HUES6 (cell line): ENCODE data around the gene ATP6V0D1.

ENCODE experiments used
- H3K27ac ChIP-seq: 2 replicates; pipeline ENCODE4 v1.7.0; 2013; ENCODE audit warnings: low read depth, mild to moderate bottlenecking, low read length, inconsistent platforms
- H3K27me3 ChIP-seq: 2 replicates; pipeline ENCODE4 v1.6.1; 2013; ENCODE audit warnings: low read length; ENCODE audit not compliant: control insufficient read depth, insufficient read depth
- H3K36me3 ChIP-seq: 2 replicates; pipeline ENCODE4 v1.6.1; 2013; ENCODE audit warnings: low read length; ENCODE audit not compliant: control insufficient read depth, insufficient read depth
- H3K4me1 ChIP-seq: 2 replicates; pipeline ENCODE4 v1.6.1; 2013; ENCODE audit warnings: low read length; ENCODE audit not compliant: control insufficient read depth, insufficient read depth
- H3K4me3 ChIP-seq: 2 replicates; pipeline ENCODE4 v1.5.1; 2013; ENCODE audit warnings: low read depth, low read length
- H3K9ac ChIP-seq: one replicate; pipeline ENCODE4 v1.6.1; 2013; ENCODE audit warnings: mild to moderate bottlenecking, low read length
- H3K9me3 ChIP-seq: 2 replicates; pipeline ENCODE4 v1.6.1; 2013; ENCODE audit warnings: low read depth, low read length; ENCODE audit not compliant: control insufficient read depth, insufficient read depth

Gene ATP6V0D1

DNA sequence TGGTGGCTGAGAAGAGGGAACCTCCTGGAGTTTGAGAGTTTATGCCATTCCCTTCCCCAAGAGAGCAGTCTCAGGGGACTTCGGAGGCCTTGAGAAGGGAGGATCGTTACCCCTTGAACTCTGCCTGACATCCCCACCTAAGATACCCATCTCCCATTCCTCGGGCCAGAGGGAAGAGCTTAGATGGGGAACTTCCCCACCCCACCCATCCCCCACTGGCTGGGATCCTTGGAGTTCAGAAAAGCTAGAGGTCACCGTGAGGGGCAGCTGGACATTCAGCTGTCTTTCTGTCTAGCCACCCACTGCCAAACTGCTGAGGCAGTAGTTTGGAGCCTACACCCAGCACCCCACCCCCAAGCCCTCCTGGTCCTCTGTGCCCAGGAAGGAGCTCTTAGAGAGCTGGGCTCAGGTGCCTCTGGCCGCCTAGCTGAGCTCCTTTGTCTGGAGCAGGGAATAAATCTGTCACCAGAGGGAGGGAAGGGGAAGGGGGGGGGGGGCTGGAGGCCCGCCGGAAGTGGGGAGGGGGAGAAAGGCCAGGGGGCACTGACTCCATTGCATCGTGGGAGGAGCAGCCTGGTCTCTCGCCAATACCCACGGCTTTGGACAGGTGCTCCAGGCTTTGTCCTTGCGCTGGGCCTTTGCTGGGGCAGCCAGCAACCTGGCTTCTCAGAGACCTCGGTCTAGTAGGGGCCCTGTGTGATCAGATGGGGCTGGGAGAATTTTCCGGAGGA is 49.0 kb downstream of the ATP6V0D1 start:
- no peaks in the 10 kb centered on the region for H3K9me3 ChIP-seq
- peak overlapping the region; percentile 71 for H3K4me3 ChIP-seq
- H3K4me1 ChIP-seq, result peaks cover 43% of the 10 kb centered on the region
- 0 out of 2 replicates have a peak overlapping the region, but pooled peaks have one; percentile 39 for H3K27ac ChIP-seq
- peaks cover 32% of the 10 kb centered on the region for H3K27me3 ChIP-seq
- peak overlapping the region; percentile 56 for H3K9ac ChIP-seq
- H3K36me3 ChIP-seq, result peaks cover 10% of the 10 kb centered on the region; the same call in 1 of the 2 replicates

DNA sequence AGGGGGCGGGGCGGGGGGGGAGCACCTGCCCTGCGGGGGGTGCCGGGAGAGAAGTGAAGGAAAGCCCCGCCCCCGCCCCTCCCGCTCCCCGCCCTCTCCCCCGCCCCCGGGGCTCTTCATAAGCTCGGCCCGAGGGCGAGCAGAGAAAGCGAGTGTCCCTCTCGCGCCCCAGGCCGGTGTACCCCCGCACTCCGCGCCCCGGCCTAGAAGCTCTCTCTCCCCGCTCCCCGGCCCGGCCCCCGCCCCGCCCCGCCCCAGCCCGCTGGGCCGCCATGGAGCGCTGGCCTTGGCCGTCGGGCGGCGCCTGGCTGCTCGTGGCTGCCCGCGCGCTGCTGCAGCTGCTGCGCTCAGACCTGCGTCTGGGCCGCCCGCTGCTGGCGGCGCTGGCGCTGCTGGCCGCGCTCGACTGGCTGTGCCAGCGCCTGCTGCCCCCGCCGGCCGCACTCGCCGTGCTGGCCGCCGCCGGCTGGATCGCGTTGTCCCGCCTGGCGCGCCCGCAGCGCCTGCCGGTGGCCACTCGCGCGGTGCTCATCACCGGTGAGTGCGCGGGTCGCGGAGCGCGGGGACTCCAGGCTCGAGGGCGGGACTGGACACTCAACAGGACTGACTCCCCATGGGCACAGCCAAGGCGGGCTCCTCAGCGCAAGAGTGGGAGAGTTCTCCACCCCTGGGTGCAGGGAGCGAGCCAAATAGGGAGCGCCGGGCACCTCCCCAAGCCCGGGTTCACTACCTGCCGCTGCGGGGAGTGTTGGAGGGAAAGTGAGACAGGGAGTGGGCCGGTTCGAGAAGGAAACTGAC is 49.8 kb downstream of the ATP6V0D1 start, which contains the start of gene HSD11B2:
Gene HSD11B2 (plus strand): TSS at position 145 of the 798 bp plus-strand sequence. CDS start 128 bp downstream, at position 273.
- Histone ChIP-seq H3K9ac (peak within 1 kb of the TSS; percentile 47), H3K27me3 (peaks cover 32% of the 10 kb centered on the region), H3K4me3 (peak within 1 kb of the TSS; percentile 71), H3K9me3 (no peaks in the 10 kb centered on the region), H3K4me1 (peaks cover 43% of the 10 kb centered on the region), H3K27ac (no peak within 1 kb of the TSS), H3K36me3 (peaks cover 4% of the 10 kb centered on the region; the same call in 1 of the 2 replicates)

DNA sequence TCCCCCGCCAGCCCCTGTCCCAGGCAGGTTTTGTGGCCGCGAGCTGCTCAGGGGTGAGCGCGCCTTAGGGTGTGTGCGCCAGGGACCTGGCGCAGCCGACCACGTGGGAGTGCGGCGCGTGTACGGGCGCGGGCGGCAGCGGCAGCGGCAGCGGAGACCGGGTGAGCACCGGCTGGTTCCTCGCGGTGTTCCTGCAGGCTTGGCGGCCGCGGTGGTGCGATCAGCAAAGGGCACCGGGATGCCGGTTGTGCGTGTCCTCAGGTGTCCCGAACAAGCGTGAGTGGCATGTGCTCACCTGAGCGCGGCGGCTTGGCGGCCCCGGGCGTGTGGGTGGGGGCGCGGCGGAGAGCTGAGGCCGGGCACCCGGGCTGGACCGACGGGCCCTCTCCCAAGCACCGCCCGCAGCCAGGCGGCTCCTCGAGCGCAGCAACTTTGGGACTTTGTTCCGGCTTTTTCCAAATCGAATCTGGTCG is 50.4 kb downstream of the ATP6V0D1 start:
- Histone ChIP-seq H3K4me3 (peak overlapping the region; percentile 64), H3K36me3 (peaks cover 1% of the 10 kb centered on the region; the same call in 1 of the 2 replicates), H3K9me3 (no peaks in the 10 kb centered on the region), H3K4me1 (peaks cover 48% of the 10 kb centered on the region), H3K27ac (no peak overlapping the region), H3K9ac (peak overlapping the region; percentile 28), H3K27me3 (peaks cover 32% of the 10 kb centered on the region)

DNA sequence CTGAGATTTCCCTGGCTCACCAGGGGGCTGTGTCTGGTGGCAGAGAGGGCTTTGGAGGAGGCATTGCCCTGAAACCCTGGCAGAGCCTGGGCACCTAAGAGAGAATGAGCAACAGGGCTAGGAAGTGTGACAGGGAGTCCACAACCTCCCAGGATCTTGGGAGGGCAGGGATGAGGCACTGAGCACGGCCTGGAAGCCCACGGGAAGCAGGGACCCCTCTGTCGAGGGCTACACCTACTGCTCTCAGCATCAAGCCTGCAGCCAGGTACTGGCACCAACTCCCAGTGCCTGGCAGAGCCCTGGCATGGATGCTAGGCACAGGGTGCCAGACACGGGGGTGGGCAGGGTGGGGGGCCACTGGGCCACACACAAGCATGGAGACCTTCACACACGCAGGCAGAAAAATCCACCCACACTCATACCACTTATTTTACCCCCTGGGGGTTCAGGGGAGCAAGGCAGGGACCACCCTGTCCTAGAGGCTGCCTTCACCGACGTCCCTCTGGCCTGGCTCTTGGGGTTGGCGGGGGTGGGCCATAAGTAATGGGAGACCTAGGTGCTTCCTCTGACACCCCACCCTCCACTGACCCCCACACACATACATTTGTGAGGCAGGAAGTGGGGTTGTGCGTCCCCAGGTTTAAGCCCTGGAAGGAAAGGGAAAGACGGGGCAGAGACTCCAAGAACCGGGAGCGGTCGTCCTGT is 51.0 kb downstream of the ATP6V0D1 start:
- Histone ChIP-seq H3K9me3 (no peaks in the 10 kb centered on the region), H3K27ac (no peak overlapping the region), H3K36me3 (no peaks in the 10 kb centered on the region), H3K4me1 (peaks cover 53% of the 10 kb centered on the region), H3K9ac (peak overlapping the region; percentile 28), H3K27me3 (peaks cover 32% of the 10 kb centered on the region), H3K4me3 (peak overlapping the region; percentile 64)

DNA sequence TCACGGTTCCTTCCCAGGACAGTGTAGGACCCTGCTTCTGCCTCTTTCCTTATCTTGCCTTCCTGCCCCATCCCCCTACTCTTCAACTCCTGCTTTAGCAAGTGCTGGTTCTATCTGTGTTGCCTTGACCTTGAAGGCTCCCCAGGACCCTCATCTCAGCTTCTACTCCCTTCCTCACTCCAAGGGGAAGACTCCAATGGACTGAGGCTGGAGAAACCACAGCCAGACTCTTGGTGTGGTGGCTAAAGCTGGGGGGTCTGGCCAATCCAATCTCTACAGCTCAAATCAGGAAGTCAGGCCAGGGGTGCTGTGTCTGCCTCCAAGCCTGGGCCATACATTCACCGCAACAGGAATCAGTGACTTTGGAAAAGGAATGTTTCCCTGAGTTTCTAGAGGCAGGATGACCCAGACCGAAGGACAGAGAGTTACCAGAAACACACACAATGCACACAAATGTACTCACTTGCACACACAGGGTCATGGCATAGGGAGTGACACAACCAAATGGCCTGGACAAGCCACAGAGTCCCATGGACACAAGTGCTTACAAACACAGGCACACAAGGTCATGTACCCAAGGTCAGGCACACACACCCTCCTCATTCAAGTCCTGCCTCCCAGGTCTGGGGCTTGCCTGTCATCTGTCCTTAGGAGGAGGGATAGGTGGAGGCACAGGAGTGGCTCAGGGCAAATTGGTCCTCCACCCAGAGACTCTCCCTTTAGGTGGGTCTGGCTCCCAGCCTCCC is 51.7 kb downstream of the ATP6V0D1 start:
- H3K36me3 ChIP-seq, result no peaks in the 10 kb centered on the region
- peaks cover 59% of the 10 kb centered on the region for H3K4me1 ChIP-seq
- no peak overlapping the region for H3K9ac ChIP-seq
- H3K27me3 ChIP-seq, result peaks cover 32% of the 10 kb centered on the region
- no peak overlapping the region for H3K4me3 ChIP-seq
- no peaks in the 10 kb centered on the region for H3K9me3 ChIP-seq
- no peak overlapping the region for H3K27ac ChIP-seq

DNA sequence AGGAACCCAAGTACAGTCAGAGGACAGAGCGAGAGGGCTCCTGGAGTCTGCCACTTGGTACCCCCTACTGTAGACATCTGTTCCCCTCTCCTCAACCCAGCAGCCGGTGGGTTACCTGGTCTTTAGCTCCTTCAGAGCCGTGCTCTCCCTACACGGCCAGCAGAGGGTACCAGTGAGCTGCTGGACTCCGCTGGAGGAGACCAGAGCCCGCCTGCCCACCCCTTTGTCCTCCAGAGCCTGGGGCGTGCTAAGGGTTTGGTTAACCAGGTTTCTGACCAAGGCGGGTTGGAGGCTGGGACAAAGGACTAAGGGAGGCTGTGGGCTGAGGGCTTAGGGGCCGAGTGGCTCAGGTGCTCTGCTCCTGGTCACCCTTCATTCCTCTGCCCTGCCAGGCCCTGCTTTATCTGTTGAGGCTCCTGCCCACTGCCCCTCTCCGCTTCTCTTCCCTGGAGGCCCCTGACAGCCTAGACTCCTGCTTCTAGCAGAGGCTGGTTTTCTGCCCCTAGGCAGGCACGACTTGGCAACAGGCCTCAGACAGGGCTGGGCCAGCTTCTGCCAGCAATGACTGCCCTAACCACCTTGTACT is 52.7 kb downstream of the ATP6V0D1 start:
- peaks cover 32% of the 10 kb centered on the region for H3K27me3 ChIP-seq
- H3K9me3 ChIP-seq, result no peaks in the 10 kb centered on the region
- H3K36me3 ChIP-seq, result no peaks in the 10 kb centered on the region
- H3K4me3 ChIP-seq, result no peak overlapping the region
- peaks cover 65% of the 10 kb centered on the region for H3K4me1 ChIP-seq
- H3K27ac ChIP-seq, result no peak overlapping the region
- H3K9ac ChIP-seq, result no peak overlapping the region

DNA sequence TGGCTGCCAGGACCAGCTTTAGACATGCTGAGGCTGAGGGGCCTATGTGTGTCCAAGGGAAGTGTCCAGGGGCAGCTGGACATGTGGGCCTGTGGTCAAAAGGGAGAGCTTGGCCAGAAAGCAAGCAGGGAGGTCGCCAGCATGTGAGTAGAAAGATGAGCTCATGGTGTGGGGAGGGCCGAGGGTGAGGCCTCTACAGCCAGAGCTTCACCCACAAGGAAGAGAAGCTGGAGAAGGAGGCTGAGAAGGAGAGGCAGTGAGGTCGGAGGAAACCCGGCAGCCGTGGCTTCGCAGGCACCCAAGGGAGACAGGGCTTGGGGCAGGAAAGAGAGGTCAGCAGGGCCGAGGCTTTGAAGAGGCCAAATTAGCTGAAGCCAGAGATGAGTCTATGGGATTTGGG is 54.0 kb downstream of the ATP6V0D1 start:
- Histone ChIP-seq H3K36me3 (no peaks in the 10 kb centered on the region), H3K27ac (no peak overlapping the region), H3K9ac (no peak overlapping the region), H3K4me1 (peaks cover 62% of the 10 kb centered on the region), H3K27me3 (peaks cover 32% of the 10 kb centered on the region), H3K9me3 (no peaks in the 10 kb centered on the region), H3K4me3 (no peak overlapping the region)

DNA sequence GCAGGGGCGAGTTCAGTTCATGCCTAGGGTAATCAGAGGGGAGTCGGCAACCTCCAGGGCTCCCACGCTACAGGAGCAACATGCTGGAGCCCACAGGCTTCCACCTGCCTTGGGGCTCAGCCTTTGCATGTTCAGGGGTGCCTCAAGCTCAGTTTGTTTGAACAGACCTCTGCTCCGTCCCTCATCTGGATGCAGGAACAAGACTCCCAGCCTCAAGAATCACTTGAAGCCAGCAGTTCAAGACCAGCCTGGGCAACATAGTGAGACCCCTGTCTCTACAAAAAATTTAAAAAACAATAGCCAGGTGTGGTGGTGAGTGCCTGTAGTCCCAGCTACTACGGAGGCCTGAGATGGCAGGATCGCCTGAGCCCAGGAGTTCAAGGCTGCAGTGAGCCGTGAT is 54.9 kb downstream of the ATP6V0D1 start:
- Histone ChIP-seq H3K27ac (no peak overlapping the region), H3K9me3 (no peaks in the 10 kb centered on the region), H3K27me3 (peaks cover 25% of the 10 kb centered on the region), H3K4me3 (no peak overlapping the region), H3K36me3 (no peaks in the 10 kb centered on the region), H3K9ac (no peak overlapping the region), H3K4me1 (peaks cover 64% of the 10 kb centered on the region)

DNA sequence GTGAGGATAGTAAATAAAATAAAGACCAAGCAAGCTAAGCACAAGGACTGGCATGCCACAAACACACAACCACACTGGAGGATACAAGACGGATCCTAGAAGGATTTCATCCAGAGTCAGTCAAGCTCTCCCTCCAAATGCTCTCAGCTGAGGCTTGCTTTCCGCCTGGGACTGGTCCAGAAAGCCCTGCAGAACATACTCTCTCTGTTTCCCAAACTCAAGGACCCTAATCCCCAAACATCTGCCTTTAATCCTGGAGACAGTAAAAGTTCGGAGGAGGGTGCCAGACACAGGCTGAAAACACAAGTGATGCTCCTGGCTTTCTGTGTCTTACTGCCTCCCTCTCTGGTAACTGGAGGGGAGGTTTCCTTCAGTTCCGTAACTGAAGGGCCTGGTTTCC is 55.4 kb downstream of the ATP6V0D1 start:
- Histone ChIP-seq H3K4me3 (no peak overlapping the region; the same call in 1 of the 2 replicates), H3K4me1 (peaks cover 67% of the 10 kb centered on the region), H3K9ac (no peak overlapping the region)

DNA sequence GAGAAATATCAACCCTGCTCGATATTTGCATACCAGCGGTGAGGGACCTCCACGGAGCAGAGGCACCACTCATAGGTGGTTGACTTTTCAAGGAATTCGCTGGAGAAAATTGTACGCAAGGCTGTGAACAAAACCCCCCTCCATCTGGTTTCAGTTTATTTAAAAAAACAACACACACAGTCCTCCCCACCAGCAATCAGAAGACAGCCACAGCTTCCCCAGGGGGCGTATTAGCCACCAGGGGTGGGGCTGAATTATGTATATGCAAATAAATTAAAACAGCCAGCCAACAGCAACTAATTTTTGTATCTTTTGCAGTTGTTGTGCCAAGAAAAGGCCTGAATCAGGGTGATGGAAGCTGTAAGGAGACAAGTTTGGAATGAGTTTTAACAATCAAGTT is 55.9 kb downstream of the ATP6V0D1 start:
- Histone ChIP-seq H3K9me3 (no peaks in the 10 kb centered on the region), H3K9ac (peak overlapping the region; percentile 13), H3K27me3 (peaks cover 19% of the 10 kb centered on the region), H3K4me3 (peak overlapping the region; percentile 30), H3K27ac (peak overlapping the region; percentile 78; the same call in 1 of the 2 replicates), H3K36me3 (no peaks in the 10 kb centered on the region), H3K4me1 (peaks cover 64% of the 10 kb centered on the region)

More for the DNA sequence above, 55.4 kb downstream of the ATP6V0D1 start:
- Histone ChIP-seq H3K9me3 (no peaks in the 10 kb centered on the region), H3K27me3 (peaks cover 24% of the 10 kb centered on the region), H3K36me3 (no peaks in the 10 kb centered on the region), H3K27ac (no peak overlapping the region)
